ENCODE data around the gene COL17A1. TPM values are rescaled to one million over a fixed set of nuclear protein-coding genes. Genes with fewer than 3 reads are reported as not detected.

Gene COL17A1
- polyA plus RNA-seq, 1 experiment = 0.01 TPM

DNA sequence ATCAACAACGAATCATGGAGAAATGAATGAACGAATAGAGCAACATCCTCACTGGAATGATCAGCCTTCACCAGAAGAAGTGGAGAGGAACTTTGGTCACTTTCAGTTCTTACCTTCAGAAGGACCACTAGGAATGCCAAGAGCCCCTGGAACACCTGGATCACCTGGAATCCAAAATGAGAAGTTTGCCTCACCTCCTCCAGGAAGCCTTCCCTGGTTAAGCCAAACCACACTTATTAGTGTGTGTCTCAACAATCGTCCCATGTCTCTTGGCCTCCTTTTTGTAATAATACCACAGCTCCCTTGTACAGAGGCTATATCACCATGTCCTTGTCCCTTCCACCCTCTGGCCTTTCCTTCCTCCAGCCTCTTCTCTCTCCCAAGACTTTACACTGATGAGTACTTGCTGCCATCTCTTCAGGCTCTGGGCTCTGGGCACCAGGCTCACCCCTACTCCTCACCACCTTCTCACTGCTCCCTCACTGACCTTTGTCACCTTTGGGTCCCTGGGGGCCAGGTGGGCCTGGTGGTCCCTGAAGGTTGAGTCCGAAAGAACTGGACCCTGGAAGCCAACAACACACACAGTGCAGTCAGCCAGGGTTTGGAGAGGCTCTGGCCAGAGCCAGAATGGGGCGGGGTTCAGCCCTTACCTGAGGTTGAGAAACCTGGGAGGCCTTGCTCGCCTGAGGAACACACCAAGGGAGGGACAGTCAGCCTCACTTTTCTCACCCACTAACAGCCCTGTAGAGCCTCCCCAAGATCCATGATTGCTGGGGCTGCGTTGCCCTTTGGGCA lies 46.5 kb downstream of the COL17A1 start:
- Histone ChIP-seq H3K4me3 (ENCODE audit: low read depth, low read length) (no peak overlapping the region), H3K36me3 (ENCODE audit: control insufficient read depth, insufficient read depth, low read length) (no peaks in the 10 kb centered on the region), H3K27me3 (ENCODE audit: control insufficient read depth, insufficient read depth, low read length) (no peaks in the 10 kb centered on the region)
- no peak for DNase-seq (ENCODE audit: low read depth)
- TF ChIP-seq, protein P1, sequence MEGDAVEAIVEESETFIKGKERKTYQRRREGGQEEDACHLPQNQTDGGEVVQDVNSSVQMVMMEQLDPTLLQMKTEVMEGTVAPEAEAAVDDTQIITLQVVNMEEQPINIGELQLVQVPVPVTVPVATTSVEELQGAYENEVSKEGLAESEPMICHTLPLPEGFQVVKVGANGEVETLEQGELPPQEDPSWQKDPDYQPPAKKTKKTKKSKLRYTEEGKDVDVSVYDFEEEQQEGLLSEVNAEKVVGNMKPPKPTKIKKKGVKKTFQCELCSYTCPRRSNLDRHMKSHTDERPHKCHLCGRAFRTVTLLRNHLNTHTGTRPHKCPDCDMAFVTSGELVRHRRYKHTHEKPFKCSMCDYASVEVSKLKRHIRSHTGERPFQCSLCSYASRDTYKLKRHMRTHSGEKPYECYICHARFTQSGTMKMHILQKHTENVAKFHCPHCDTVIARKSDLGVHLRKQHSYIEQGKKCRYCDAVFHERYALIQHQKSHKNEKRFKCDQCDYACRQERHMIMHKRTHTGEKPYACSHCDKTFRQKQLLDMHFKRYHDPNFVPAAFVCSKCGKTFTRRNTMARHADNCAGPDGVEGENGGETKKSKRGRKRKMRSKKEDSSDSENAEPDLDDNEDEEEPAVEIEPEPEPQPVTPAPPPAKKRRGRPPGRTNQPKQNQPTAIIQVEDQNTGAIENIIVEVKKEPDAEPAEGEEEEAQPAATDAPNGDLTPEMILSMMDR (IDR thresholded peaks at IDR 0.05; ENCODE audit: insufficient read depth, low read depth, low read length) = no peak
- CTCF ChIA-PET = no interaction called here
- POLR2A ChIA-PET = no interaction called here

DNA sequence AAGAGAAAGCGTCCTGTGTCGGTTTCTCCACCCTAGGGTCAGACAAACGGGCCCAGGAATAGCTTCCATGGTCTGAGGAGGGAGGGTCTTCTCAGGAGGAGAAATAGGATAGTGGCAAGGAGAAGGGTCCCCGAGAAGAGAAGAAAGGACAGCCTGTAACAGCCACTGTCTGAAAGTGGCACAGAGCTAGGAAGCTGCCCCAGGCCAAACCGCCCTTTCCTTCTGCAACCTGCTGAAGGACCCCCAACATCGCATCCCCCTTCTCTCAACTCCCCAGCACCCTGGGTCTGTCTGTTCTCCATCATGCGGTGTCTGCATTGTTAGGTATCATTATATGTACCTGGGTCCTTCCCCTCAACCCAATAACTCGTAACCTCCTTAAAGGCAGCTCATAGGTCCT lies 47.1 kb downstream of the COL17A1 start:
- Histone ChIP-seq H3K27me3 (ENCODE audit: control insufficient read depth, insufficient read depth, low read length) (no peaks in the 10 kb centered on the region), H3K36me3 (ENCODE audit: control insufficient read depth, insufficient read depth, low read length) (no peaks in the 10 kb centered on the region), H3K4me3 (ENCODE audit: low read depth, low read length) (no peak overlapping the region)
- POLR2A ChIA-PET = no interaction called here
- CTCF ChIA-PET = no interaction called here
- TF ChIP-seq, protein P1 (IDR thresholded peaks at IDR 0.05; ENCODE audit: insufficient read depth, low read depth, low read length) = no peak
- no peak for DNase-seq (ENCODE audit: low read depth)

DNA sequence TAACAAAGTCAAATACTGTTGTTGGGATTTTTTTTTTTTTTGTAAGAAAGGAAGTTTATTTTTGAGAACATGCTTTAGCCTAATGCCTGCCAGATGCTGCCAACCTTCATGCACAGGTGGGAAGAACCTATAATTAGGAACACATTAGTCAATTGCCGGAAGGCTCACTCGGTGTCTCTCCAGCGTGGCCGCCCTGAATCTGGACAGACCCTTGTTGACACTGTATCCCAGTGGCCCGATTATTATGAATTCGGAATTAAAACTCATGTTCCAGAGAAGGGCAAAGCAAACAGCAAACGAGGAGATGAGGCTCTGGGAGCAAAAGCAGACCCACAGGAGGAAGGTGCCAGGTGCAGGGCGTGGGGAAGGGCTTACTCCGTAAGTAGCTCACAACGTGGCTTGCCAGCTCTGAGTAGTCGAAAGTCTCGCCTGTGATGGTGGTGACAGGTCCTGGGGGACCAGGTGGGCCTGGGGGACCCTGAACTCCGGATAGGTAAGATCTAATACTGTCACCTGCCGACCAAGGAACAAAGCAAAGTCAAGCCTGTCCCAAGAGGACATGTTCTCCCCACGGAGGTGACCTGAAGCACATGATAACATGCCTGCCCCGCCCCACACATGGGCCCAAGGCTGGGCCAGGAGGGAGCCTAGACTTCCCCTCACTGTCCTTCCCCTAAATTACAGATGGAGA lies 48.3 kb downstream of the COL17A1 start:
- ChIA-PET CTCF (interaction anchor here (1.1 to 1.3 kb wide), 3 partner anchors 8 to 173 kb away, joined by 3 read pairs; no protein-coding TSS in a partner anchor), POLR2A (no interaction called here)
- TF ChIP-seq, protein P1 (IDR thresholded peaks at IDR 0.05; ENCODE audit: insufficient read depth, low read depth, low read length) = no peak
- H3K27me3 ChIP-seq (ENCODE audit: control insufficient read depth, insufficient read depth, low read length) = no peaks in the 10 kb centered on the region
- no peak for DNase-seq (ENCODE audit: low read depth)
- no peak overlapping the region for H3K4me3 ChIP-seq (ENCODE audit: low read depth, low read length)
- H3K36me3 ChIP-seq (ENCODE audit: control insufficient read depth, insufficient read depth, low read length) = no peaks in the 10 kb centered on the region

DNA sequence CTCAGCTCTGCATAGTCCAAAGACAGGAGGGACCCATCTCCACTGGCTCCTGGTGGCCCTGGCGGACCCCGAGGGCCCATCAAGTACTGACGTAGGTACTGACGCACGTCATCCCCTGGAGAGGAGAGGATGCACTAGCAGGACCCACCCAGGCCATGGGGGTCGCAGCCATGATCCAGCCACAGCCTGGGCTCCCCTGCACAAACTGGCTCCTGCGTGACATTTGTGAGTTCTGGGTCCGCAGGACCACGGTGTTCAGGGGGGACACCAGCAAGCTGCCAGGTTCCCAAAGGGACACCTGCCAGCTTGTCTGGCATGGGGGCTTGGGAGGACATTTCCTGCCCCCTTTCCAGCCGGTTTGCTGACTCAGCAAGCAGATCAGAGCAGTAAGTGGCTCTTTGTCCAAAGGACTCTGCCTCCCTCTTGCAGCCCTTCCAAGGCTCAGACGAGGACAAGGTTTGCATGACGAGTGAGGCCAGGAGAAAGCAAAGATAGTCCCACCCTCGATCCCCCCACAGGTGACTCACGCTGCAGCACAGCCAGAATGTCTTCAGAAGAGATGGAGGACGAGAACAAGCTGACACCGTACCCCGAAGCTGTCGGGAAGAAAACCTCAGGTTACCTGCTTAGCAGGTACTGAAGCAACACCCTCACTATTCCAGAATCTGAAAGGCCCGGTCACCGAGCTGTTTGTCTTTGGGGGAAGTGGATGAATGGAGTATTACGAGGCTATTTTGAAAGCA lies 49.0 kb downstream of the COL17A1 start:
- no peak overlapping the region for H3K4me3 ChIP-seq (ENCODE audit: low read depth, low read length)
- H3K36me3 ChIP-seq (ENCODE audit: control insufficient read depth, insufficient read depth, low read length) = no peaks in the 10 kb centered on the region
- DNase-seq (ENCODE audit: low read depth) = no peak
- POLR2A ChIA-PET = no interaction called here
- TF ChIP-seq, protein P1 (IDR thresholded peaks at IDR 0.05; ENCODE audit: insufficient read depth, low read depth, low read length) = no peak
- CTCF ChIA-PET = interaction anchor here (1.1 to 1.3 kb wide), 3 partner anchors 8 to 174 kb away, joined by 3 read pairs; no protein-coding TSS in a partner anchor
- H3K27me3 ChIP-seq (ENCODE audit: control insufficient read depth, insufficient read depth, low read length) = no peaks in the 10 kb centered on the region

DNA sequence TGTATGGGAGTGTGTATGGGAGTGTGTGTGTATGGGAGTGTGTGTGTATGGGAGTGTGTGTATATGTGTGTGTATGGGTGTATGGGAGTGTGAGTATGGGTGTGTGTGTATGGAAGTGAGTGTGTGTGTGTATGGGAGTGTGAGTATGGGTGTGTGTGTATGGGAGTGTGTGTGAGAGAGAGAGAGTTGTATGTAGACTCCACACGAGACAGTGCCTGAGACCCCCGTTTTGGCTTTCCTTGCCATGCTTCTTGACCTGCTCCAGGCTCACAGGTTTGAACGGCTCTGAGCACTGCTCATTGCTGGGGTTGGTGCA lies 49.7 kb downstream of the COL17A1 start:
- H3K27me3 ChIP-seq (ENCODE audit: control insufficient read depth, insufficient read depth, low read length) = no peaks in the 10 kb centered on the region
- no peak overlapping the region for H3K4me3 ChIP-seq (ENCODE audit: low read depth, low read length)
- ChIA-PET CTCF (interaction anchor here (1.3 kb wide), 1 partner anchor 9 kb away, joined by 3 read pairs; no protein-coding TSS in a partner anchor), POLR2A (no interaction called here)
- DNase-seq (ENCODE audit: low read depth) = no peak
- H3K36me3 ChIP-seq (ENCODE audit: control insufficient read depth, insufficient read depth, low read length) = no peaks in the 10 kb centered on the region
- TF ChIP-seq, protein P1 (IDR thresholded peaks at IDR 0.05; ENCODE audit: insufficient read depth, low read depth, low read length) = no peak
